ENCODE measurements around the gene OR9G4. TPM values are rescaled to one million over a fixed set of nuclear protein-coding genes. Genes with fewer than 3 reads are reported as not detected.

The OR9G4 gene
- total and polyA plus RNA-seq, 2 experiments from 2014 or later = not detected

GRCh38 chr11:56706486-56706885 lies 42.0 kb downstream of the OR9G4 start:
- Histone ChIP-seq H3K9me2 (ENCODE audit: insufficient read depth) (0 out of 2 replicates have a peak, but pooled peaks cover 4% of the 10 kb centered on the region), H3K27me3 (ENCODE audit: insufficient read depth) (no peaks in the 10 kb centered on the region), H3K36me3 (ENCODE audit: insufficient read depth) (no peaks in the 10 kb centered on the region), H3K79me2 (replicated peaks; ENCODE audit: insufficient read depth) (no peaks in the 10 kb centered on the region), H3K4me1 (ENCODE audit: insufficient read depth) (no peaks in the 10 kb centered on the region), H3K4me3 (no peak overlapping the region), H3F3A (replicated peaks; ENCODE audit: low read depth) (no peaks in the 10 kb centered on the region), H3K27ac (ENCODE audit: low read depth) (no peak overlapping the region), H2AFZ (no peak overlapping the region), H4K20me1 (replicated peaks; ENCODE audit: insufficient read depth) (no peaks in the 10 kb centered on the region), H3K4me2 (no peak overlapping the region)
- Mint-ChIP-seq H3K27me3 (ENCODE audit: insufficient read depth, low read depth, poor library complexity) (peaks cover 5% of the 10 kb centered on the region), H3K27ac (no peak overlapping the region), H3K9me3 (peaks cover 28% of the 10 kb centered on the region), H3K36me3 (ENCODE audit: low read depth) (peaks cover 4% of the 10 kb centered on the region; the same call in 1 of the 3 replicates), H3K4me1 (peaks cover 6% of the 10 kb centered on the region; the same call in 2 of the 3 replicates), H3K4me3 (no peak overlapping the region)
- TF ChIP-seq NANOG (IDR thresholded peaks at IDR 0.05; ENCODE audit: borderline replicate concordance) = no peak
- no peak for TF ChIP-seq STAT1 (IDR thresholded peaks at IDR 0.05; ENCODE audit: unreplicated experiment)
- no peak for TF ChIP-seq ETS1 (IDR thresholded peaks at IDR 0.05)
- no peak for TF ChIP-seq ZNF462 (CRISPR knock-in tag; IDR thresholded peaks at IDR 0.05)
- TF ChIP-seq REST (IDR thresholded peaks at IDR 0.05; ENCODE audit: unreplicated experiment) = no peak
- no peak for TF ChIP-seq POLR2AphosphoS5 (IDR thresholded peaks at IDR 0.05; ENCODE audit: low read depth)
- TF ChIP-seq ZNF331 (CRISPR knock-in tag; IDR thresholded peaks at IDR 0.05; ENCODE audit: low read depth) = no peak
- TF ChIP-seq JUNB (IDR thresholded peaks at IDR 0.05; ENCODE audit: unreplicated experiment) = no peak
- no peak for TF ChIP-seq CREB1 (CRISPR knock-in tag; IDR thresholded peaks at IDR 0.05; ENCODE audit: low read depth)
- no peak for TF ChIP-seq EZH2 (IDR thresholded peaks at IDR 0.05; ENCODE audit: low read depth, unreplicated experiment)
- TF ChIP-seq CTCF (conservative IDR thresholded peaks at IDR 0.05; ENCODE audit: low read depth in 2 of 2) = no peak
- TF ChIP-seq ZNF114 (CRISPR knock-in tag; IDR thresholded peaks at IDR 0.05) = no peak
- TF ChIP-seq EZH2phosphoT487 (IDR thresholded peaks at IDR 0.05; ENCODE audit: unreplicated experiment) = no peak
- DNase-seq (ENCODE audit: low spot score) = no peak
- no peak for ATAC-seq

Data from GM23338 (cell line).